ENCODE results near the gene MKI67. TPM values are rescaled to one million over a fixed set of nuclear protein-coding genes. Genes with fewer than 3 reads are reported as not detected.

Gene MKI67
- polyA plus RNA-seq, 2 of the 4 experiments (the other 2 are of a cell fraction), result 33.8 to 51.7 TPM

DNA sequence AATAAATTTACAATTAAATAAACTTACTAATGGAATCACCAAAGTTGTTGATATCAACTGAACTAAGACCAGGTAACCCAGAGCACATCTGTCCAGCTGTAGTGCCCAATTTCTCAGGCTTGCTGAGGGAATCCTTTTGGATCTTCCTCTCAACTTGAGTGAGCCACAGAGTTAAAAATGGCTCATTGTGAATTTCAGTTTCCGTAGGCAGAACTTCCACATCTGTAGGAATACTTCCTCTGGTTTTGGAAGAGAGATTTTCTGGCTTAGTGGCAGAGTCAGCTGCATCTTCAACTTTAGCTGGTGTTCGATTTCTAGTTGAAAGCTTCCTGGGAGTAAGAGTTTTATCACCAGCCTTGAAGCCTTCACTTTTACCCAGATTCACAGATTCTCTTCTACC, 11.3 kb downstream of the MKI67 start:
- no peak overlapping the region for H3K4me3 ChIP-seq
- no peak overlapping the region for H3K27ac ChIP-seq
- TF ChIP-seq, protein P1, sequence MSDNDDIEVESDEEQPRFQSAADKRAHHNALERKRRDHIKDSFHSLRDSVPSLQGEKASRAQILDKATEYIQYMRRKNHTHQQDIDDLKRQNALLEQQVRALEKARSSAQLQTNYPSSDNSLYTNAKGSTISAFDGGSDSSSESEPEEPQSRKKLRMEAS (IDR thresholded peaks at IDR 0.05), result no peak
- TF ChIP-seq, protein P2, sequence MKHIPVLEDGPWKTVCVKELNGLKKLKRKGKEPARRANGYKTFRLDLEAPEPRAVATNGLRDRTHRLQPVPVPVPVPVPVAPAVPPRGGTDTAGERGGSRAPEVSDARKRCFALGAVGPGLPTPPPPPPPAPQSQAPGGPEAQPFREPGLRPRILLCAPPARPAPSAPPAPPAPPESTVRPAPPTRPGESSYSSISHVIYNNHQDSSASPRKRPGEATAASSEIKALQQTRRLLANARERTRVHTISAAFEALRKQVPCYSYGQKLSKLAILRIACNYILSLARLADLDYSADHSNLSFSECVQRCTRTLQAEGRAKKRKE (CRISPR knock-in tag; IDR thresholded peaks at IDR 0.05; ENCODE audit: low read depth), result no peak
- no peak for TF ChIP-seq HOXB13 (CRISPR knock-in tag; IDR thresholded peaks at IDR 0.05; ENCODE audit: low read depth)
- CTCF ChIA-PET, result interaction anchor here (1.1 to 2.6 kb wide), 3 partner anchors 10 to 45 kb away, joined by 3 to 8 read pairs (median 6); no protein-coding TSS in a partner anchor
- no peaks in the 10 kb centered on the region for H3K4me1 ChIP-seq
- ATAC-seq (no peak), DNase-seq (ENCODE audit: low read depth in 1 of 2, low spot score in 1 of 2) (no peak), FAIRE-seq (no peak)
- POLR2A ChIA-PET, result no interaction called here
- H3K9me3 ChIP-seq, result no peaks in the 10 kb centered on the region
- 90% methylated on average over 2 of the region's 2 CpGs for WGBS (ENCODE audit: missing lambda C conversion rate)
- no peak overlapping the region for H3K4me2 ChIP-seq

DNA sequence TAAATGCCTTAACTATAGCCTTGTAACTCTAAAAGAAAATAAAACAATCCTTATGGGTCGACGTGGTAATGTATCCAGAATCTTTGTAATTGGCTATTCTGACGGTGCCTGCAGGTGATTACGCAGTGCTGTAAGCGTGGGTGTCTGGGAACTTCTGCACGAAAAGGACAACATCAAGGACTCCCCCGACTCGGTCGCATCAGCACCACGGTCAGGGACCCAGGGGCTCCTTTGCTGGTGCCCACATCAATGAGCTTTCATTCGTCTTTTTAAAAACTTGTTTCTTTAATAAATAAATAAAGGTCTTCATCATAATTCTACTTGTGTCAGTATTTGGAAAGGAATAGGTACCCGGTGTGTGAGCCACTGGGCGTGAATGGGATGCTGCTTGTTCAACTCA, 13.2 kb downstream of the MKI67 start:
- no peaks in the 10 kb centered on the region for H3K9me3 ChIP-seq
- no peak overlapping the region for H3K4me3 ChIP-seq
- FAIRE-seq, result no peak
- ChIA-PET POLR2A (no interaction called here), CTCF (interaction anchor here (0.6 to 1.4 kb wide), 3 partner anchors 36 to 245 kb away, joined by 3 to 8 read pairs (median 4); no protein-coding TSS in a partner anchor)
- no peak overlapping the region for H3K27ac ChIP-seq
- no peak for DNase-seq (ENCODE audit: low read depth in 1 of 2, low spot score in 1 of 2)
- TF ChIP-seq PHF8 (IDR thresholded peaks at IDR 0.05; ENCODE audit: borderline replicate concordance, low read depth) (no peak), EP300 (IDR thresholded peaks at IDR 0.05) (no peak), BHLHE40 (IDR thresholded peaks at IDR 0.05; ENCODE audit: low read depth, low read length) (no peak)
- TF ChIP-seq, protein P3, sequence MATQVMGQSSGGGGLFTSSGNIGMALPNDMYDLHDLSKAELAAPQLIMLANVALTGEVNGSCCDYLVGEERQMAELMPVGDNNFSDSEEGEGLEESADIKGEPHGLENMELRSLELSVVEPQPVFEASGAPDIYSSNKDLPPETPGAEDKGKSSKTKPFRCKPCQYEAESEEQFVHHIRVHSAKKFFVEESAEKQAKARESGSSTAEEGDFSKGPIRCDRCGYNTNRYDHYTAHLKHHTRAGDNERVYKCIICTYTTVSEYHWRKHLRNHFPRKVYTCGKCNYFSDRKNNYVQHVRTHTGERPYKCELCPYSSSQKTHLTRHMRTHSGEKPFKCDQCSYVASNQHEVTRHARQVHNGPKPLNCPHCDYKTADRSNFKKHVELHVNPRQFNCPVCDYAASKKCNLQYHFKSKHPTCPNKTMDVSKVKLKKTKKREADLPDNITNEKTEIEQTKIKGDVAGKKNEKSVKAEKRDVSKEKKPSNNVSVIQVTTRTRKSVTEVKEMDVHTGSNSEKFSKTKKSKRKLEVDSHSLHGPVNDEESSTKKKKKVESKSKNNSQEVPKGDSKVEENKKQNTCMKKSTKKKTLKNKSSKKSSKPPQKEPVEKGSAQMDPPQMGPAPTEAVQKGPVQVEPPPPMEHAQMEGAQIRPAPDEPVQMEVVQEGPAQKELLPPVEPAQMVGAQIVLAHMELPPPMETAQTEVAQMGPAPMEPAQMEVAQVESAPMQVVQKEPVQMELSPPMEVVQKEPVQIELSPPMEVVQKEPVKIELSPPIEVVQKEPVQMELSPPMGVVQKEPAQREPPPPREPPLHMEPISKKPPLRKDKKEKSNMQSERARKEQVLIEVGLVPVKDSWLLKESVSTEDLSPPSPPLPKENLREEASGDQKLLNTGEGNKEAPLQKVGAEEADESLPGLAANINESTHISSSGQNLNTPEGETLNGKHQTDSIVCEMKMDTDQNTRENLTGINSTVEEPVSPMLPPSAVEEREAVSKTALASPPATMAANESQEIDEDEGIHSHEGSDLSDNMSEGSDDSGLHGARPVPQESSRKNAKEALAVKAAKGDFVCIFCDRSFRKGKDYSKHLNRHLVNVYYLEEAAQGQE (IDR thresholded peaks at IDR 0.05), result peak; percentile 62; the same call in 1 of the 2 replicates
- no peak overlapping the region for H3K4me2 ChIP-seq
- WGBS (ENCODE audit: missing lambda C conversion rate), result 96% methylated on average over 13 of the region's 13 CpGs
- no peaks in the 10 kb centered on the region for H3K4me1 ChIP-seq
- no peak for ATAC-seq

DNA sequence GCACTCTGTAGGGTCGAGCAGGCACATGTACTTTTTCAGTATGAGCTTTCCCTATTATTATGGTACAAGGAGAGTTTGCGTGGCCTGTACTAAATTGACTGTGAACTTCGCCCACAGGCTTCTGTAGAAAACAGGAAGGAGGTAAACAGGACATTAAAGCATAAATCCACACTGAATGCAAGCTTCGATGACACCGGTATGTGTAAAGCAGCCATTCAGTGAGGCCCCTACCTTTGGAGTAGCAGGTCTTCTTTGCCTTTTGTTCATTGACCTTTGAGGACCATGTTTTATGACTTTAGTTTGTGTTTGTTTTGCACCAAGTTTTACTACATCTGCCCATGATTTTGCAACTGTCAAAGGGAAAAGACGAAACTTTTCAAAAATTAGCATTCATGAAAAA, 14.5 kb downstream of the MKI67 start:
- no peak for FAIRE-seq
- Histone ChIP-seq H3K4me3 (no peak overlapping the region), H3K4me1 (no peaks in the 10 kb centered on the region), H3K4me2 (no peak overlapping the region), H3K9me3 (no peaks in the 10 kb centered on the region), H3K27ac (no peak overlapping the region)
- WGBS (ENCODE audit: missing lambda C conversion rate), result 93% methylated on average over 6 of the region's 6 CpGs
- ChIA-PET CTCF (interaction anchor here (1.1 kb wide), 1 partner anchor 38 kb away, joined by 4 read pairs; no protein-coding TSS in a partner anchor), POLR2A (no interaction called here)
- no peak for ATAC-seq
- TF ChIP-seq MAFK (IDR thresholded peaks at IDR 0.05; ENCODE audit: partially characterized antibody) (no peak), FOXS1 (CRISPR knock-in tag; IDR thresholded peaks at IDR 0.05) (no peak), POLR2AphosphoS2 (conservative IDR thresholded peaks at IDR 0.05; ENCODE audit: low read length) (no peak), SREBF2 (IDR thresholded peaks at IDR 0.05) (no peak), HDAC2 (IDR thresholded peaks at IDR 0.05) (no peak), KDM5A (IDR thresholded peaks at IDR 0.05) (no peak), EHF (CRISPR knock-in tag; IDR thresholded peaks at IDR 0.05) (no peak), CEBPB (IDR thresholded peaks at IDR 0.05) (no peak), ESRRA (IDR thresholded peaks at IDR 0.05; ENCODE audit: borderline replicate concordance, low read length) (no peak), MYC (IDR thresholded peaks at IDR 0.05; ENCODE audit: borderline replicate concordance, low read length) (no peak)
- TF ChIP-seq, protein P4, sequence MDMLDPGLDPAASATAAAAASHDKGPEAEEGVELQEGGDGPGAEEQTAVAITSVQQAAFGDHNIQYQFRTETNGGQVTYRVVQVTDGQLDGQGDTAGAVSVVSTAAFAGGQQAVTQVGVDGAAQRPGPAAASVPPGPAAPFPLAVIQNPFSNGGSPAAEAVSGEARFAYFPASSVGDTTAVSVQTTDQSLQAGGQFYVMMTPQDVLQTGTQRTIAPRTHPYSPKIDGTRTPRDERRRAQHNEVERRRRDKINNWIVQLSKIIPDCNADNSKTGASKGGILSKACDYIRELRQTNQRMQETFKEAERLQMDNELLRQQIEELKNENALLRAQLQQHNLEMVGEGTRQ (IDR thresholded peaks at IDR 0.05), result no peak
- DNase-seq (ENCODE audit: low read depth in 1 of 2, low spot score in 1 of 2), result no peak
